H9 (cell line): ENCODE results near the gene RWDD1. TPM values are rescaled to one million over a fixed set of nuclear protein-coding genes. Genes with fewer than 3 reads are reported as not detected.

ENCODE experiments used
- DNase-seq: peaks from one replicate; pipeline ENCODE4 v3.0.0-alpha.2; 2017
- H2AFZ ChIP-seq: one replicate; pipeline ENCODE4 v1.6.1; 2013; ENCODE audit warnings: mild to moderate bottlenecking, low read length, control low read depth, moderate library complexity
- H2AK5ac ChIP-seq: 2 replicates; pipeline ENCODE4 v1.6.1; 2013; ENCODE audit warnings: low read length, control low read depth, mixed read lengths; ENCODE audit not compliant: insufficient read length
- H2BK120ac ChIP-seq: one replicate; pipeline ENCODE4 v1.6.1; 2013; ENCODE audit warnings: low read depth, mild to moderate bottlenecking, low read length, control low read depth, inconsistent platforms; ENCODE audit not compliant: poor library complexity, severe bottlenecking
- H2BK12ac ChIP-seq: 2 replicates; pipeline ENCODE4 v1.6.1; 2013; ENCODE audit warnings: low read length, control low read depth, mixed read lengths, low read depth; ENCODE audit not compliant: insufficient read length
- H2BK15ac ChIP-seq: 2 replicates; pipeline ENCODE4 v1.6.1; 2013; ENCODE audit warnings: low read depth, low read length, control low read depth
- H2BK20ac ChIP-seq: one replicate; pipeline ENCODE4 v1.6.1; 2013; ENCODE audit warnings: low read depth, mild to moderate bottlenecking, low read length, control low read depth, inconsistent platforms; ENCODE audit not compliant: poor library complexity, severe bottlenecking
- H2BK5ac ChIP-seq: 2 replicates; pipeline ENCODE4 v1.6.1; 2013; ENCODE audit warnings: low read length, control low read depth, mixed read lengths; ENCODE audit not compliant: insufficient read length
- H3K14ac ChIP-seq: 2 replicates; pipeline ENCODE4 v1.6.1; 2013; ENCODE audit warnings: low read length, control low read depth; ENCODE audit not compliant: insufficient read depth
- H3K18ac ChIP-seq: 2 replicates; pipeline ENCODE4 v1.6.1; 2013; ENCODE audit warnings: low read depth, mild to moderate bottlenecking, mixed read lengths, low read length, control low read depth; ENCODE audit not compliant: insufficient read length
- H3K23ac ChIP-seq: 2 replicates; pipeline ENCODE4 v1.6.1; 2013; ENCODE audit warnings: low read length, control low read depth, mixed read lengths, low read depth; ENCODE audit not compliant: insufficient read length
- H3K23me2 ChIP-seq: 2 replicates; pipeline ENCODE4 v1.6.1; 2013; ENCODE audit warnings: low read depth, mild to moderate bottlenecking, mixed read lengths, low read length, control low read depth; ENCODE audit not compliant: insufficient read length, poor library complexity, severe bottlenecking
- H3K27ac ChIP-seq: 2 replicates; pipeline ENCODE4 v1.5.1; 2013; ENCODE audit warnings: low read length, control low read depth, mixed read lengths, low read depth; ENCODE audit not compliant: insufficient read length
- H3K27me3 ChIP-seq: 2 replicates; pipeline ENCODE4 v1.6.1; 2013; ENCODE audit warnings: low read length, control low read depth, inconsistent platforms; ENCODE audit not compliant: insufficient read depth
- H3K4ac ChIP-seq: 2 replicates; pipeline ENCODE4 v1.6.1; 2013; ENCODE audit warnings: low read depth, mild to moderate bottlenecking, control low read depth, inconsistent platforms, low read length, moderate library complexity
- H3K4me1 ChIP-seq: 2 replicates; pipeline ENCODE4 v1.6.1; 2013; ENCODE audit warnings: low read length, control low read depth, inconsistent platforms; ENCODE audit not compliant: insufficient read depth
- H3K4me2 ChIP-seq: 2 replicates; pipeline ENCODE4 v1.6.1; 2013; ENCODE audit warnings: low read length, control low read depth, mixed read lengths; ENCODE audit not compliant: insufficient read length, insufficient read depth
- H3K56ac ChIP-seq: 2 replicates; pipeline ENCODE4 v1.6.1; 2013; ENCODE audit warnings: low read depth, mild to moderate bottlenecking, mixed read lengths, low read length, control low read depth; ENCODE audit not compliant: insufficient read length
- H3K79me1 ChIP-seq: 2 replicates; pipeline ENCODE4 v1.6.1; 2013; ENCODE audit warnings: low read depth, mild to moderate bottlenecking, moderate library complexity, low read length, control low read depth, inconsistent platforms; ENCODE audit not compliant: insufficient read depth, poor library complexity, severe bottlenecking
- H3K79me2 ChIP-seq: 2 replicates; pipeline ENCODE4 v1.6.1; 2013; ENCODE audit warnings: low read length, control low read depth, inconsistent platforms; ENCODE audit not compliant: insufficient read depth
- H3K9ac ChIP-seq: 2 replicates; pipeline ENCODE4 v1.6.1; 2013; ENCODE audit warnings: low read length, control low read depth, mixed read lengths; ENCODE audit not compliant: insufficient read length; ENCODE audit errors: extremely low read depth
- H3K9me3 ChIP-seq: one replicate; pipeline ENCODE4 v1.6.1; 2013; ENCODE audit warnings: low read depth, low read length, inconsistent platforms; ENCODE audit not compliant: control insufficient read depth
- H3T11ph ChIP-seq: one replicate; pipeline ENCODE4 v1.6.1; 2013; ENCODE audit warnings: mild to moderate bottlenecking, low read length, control low read depth, inconsistent platforms
- H4K20me1 ChIP-seq: one replicate; pipeline ENCODE4 v1.6.1; 2013; ENCODE audit not compliant: control insufficient read depth, insufficient read length, insufficient read depth
- H4K5ac ChIP-seq: 2 replicates; pipeline ENCODE4 v1.6.1; 2013; ENCODE audit warnings: low read depth, mild to moderate bottlenecking, mixed read lengths, low read length, control low read depth; ENCODE audit not compliant: insufficient read length
- H4K8ac ChIP-seq: replicated peaks from 2 replicates; pipeline ENCODE4 v1.6.1; 2013; ENCODE audit warnings: low read length, control low read depth, mixed read lengths, low read depth; ENCODE audit not compliant: insufficient read length
- H4K91ac ChIP-seq: 2 replicates; pipeline ENCODE4 v1.6.1; 2013; ENCODE audit warnings: low read depth, mild to moderate bottlenecking, moderate library complexity, mixed read lengths, low read length, control low read depth; ENCODE audit not compliant: insufficient read length
- H3K27ac Mint-ChIP-seq, 3 experiments: 2 replicates in 2 of 3; 3 replicates in 1 of 3; pipeline ENCODE4 v1.8.0; 2020 to 2021; ENCODE audit warnings: mixed read lengths in 3 of 3, mild to moderate bottlenecking in 1 of 3, moderate library complexity in 1 of 3
- H3K27me3 Mint-ChIP-seq: 2 replicates; pipeline ENCODE4 v1.8.0; 2021; ENCODE audit warnings: low read depth, mild to moderate bottlenecking, moderate library complexity, mixed read lengths
- H3K36me3 Mint-ChIP-seq, 3 experiments: 2 replicates in 2 of 3; 3 replicates in 1 of 3; pipeline ENCODE4 v1.8.0; 2020 to 2021; ENCODE audit warnings: low read depth in 3 of 3, mixed read lengths in 3 of 3; ENCODE audit not compliant: insufficient read depth in 1 of 3
- H3K4me1 Mint-ChIP-seq, 2 experiments: 2 replicates each; pipeline ENCODE4 v1.8.0; 2020; ENCODE audit warnings: mixed read lengths in 2 of 2
- H3K4me3 Mint-ChIP-seq, 2 experiments: 2 replicates in 1 of 2; 3 replicates in 1 of 2; pipeline ENCODE4 v1.8.0; 2020 to 2021; ENCODE audit warnings: mild to moderate bottlenecking in 2 of 2, mixed read lengths in 2 of 2, moderate library complexity in 1 of 2
- H3K9me3 Mint-ChIP-seq, 2 experiments: 2 replicates in 1 of 2; 3 replicates in 1 of 2; pipeline ENCODE4 v1.8.0; 2020; ENCODE audit warnings: mild to moderate bottlenecking in 2 of 2, mixed read lengths in 2 of 2, moderate library complexity in 1 of 2
- WGBS: extraction: QIAGEN DNeasy Blood & Tissue Kit; methylation state at CpG from one replicate; pipeline ENCODE4 v1.1.7; 2013; ENCODE audit warnings: missing lambda C conversion rate, low lambda C conversion rate, mixed read lengths; ENCODE audit not compliant: insufficient read length; ENCODE audit errors: extremely low coverage; 5-methylcytosine and 5-hydroxymethylcytosine counted together
- total RNA-seq: library from RNA; stranded (reverse); gene quantifications from 2 replicates; pipeline ENCODE4 v1.2.1, GENCODE V29; 2021
- TF ChIP-seq, protein P1 (sequence below): fragments of 200-600 bp; sonication (generic); conservative IDR thresholded peaks from 3 replicates; pipeline ENCODE4 v1.8.0; 2021; ENCODE audit warnings: antibody characterized with exemption, mild to moderate bottlenecking

The RWDD1 gene
- total RNA-seq, 1 experiment from 2014 or later: 42.0 TPM

GRCh38 chr6:116625872-116626271, 54.6 kb downstream of the RWDD1 start:
- H4K5ac ChIP-seq: no peak overlapping the region
- TF ChIP-seq, protein P1, sequence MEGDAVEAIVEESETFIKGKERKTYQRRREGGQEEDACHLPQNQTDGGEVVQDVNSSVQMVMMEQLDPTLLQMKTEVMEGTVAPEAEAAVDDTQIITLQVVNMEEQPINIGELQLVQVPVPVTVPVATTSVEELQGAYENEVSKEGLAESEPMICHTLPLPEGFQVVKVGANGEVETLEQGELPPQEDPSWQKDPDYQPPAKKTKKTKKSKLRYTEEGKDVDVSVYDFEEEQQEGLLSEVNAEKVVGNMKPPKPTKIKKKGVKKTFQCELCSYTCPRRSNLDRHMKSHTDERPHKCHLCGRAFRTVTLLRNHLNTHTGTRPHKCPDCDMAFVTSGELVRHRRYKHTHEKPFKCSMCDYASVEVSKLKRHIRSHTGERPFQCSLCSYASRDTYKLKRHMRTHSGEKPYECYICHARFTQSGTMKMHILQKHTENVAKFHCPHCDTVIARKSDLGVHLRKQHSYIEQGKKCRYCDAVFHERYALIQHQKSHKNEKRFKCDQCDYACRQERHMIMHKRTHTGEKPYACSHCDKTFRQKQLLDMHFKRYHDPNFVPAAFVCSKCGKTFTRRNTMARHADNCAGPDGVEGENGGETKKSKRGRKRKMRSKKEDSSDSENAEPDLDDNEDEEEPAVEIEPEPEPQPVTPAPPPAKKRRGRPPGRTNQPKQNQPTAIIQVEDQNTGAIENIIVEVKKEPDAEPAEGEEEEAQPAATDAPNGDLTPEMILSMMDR: no peak

More at GRCh38 chr6:116625872-116626271, 54.6 kb downstream of the RWDD1 start:
- Mint-ChIP-seq H3K27ac (no peak overlapping the region), H3K4me3 (no peak overlapping the region), H3K9me3 (no peaks in the 10 kb centered on the region), H3K36me3 (no peaks in the 10 kb centered on the region), H3K4me1 (no peaks in the 10 kb centered on the region), H3K27me3 (no peaks in the 10 kb centered on the region; the same call in none of the 2 replicates)
- Histone ChIP-seq H3K27ac (no peak overlapping the region), H2BK12ac (no peak overlapping the region), H3K14ac (no peak overlapping the region), H2AK5ac (no peak overlapping the region), H3K23me2 (no peaks in the 10 kb centered on the region), H3T11ph (no peak overlapping the region), H4K91ac (no peak overlapping the region), H2BK20ac (no peak overlapping the region), H3K18ac (no peak overlapping the region), H3K9ac (no peak overlapping the region), H3K4me1 (no peaks in the 10 kb centered on the region), H4K8ac (no peak overlapping the region), H2BK15ac (no peak overlapping the region), H3K9me3 (no peaks in the 10 kb centered on the region), H3K79me2 (no peaks in the 10 kb centered on the region), H3K79me1 (no peaks in the 10 kb centered on the region), H3K4me2 (no peak overlapping the region), H2BK5ac (no peak overlapping the region), H3K56ac (no peak overlapping the region), H4K20me1 (no peaks in the 10 kb centered on the region), H3K27me3 (no peaks in the 10 kb centered on the region), H3K23ac (no peak overlapping the region), H3K4ac (no peak overlapping the region), H2AFZ (no peak overlapping the region), H2BK120ac (no peak overlapping the region)
- DNase-seq: no peak
- no CpG with 5 or more reads among the region's 3 CpGs for WGBS
